Stimulated activated CD4-positive, alpha-beta T cell treated with anti-CD3 and anti-CD28 coated beads, TNF-alpha, amount 100 ng/mL, for 24 hours (primary cell): ENCODE results near the gene DTX4.

ENCODE experiments used
- DNase-seq, 3 experiments: peaks; one replicate each; pipeline ENCODE4 v3.0.0-alpha.2; 2020; ENCODE audit warnings: low read depth in 3 of 3

DTX4 gene

DNA sequence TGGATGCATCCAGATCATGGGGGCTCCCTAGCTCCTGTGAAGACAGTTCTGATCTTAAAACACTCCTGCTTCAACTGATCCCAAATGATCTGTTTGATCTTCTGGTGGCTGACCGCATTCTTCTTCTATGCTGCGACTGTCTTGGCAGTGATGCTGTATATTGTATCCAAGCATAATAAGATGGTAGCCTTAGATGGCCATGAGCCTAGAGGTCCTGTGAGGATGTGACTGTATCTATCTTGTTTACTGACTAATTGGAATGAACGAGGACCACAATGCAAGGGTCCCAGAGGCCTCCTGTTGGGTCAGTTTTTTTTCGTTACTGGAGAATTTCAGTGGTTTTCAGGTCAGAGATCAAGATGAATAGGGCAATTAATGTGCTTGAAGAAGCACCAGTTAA lies 47.9 kb downstream of the DTX4 start:
- no peak for DNase-seq

DNA sequence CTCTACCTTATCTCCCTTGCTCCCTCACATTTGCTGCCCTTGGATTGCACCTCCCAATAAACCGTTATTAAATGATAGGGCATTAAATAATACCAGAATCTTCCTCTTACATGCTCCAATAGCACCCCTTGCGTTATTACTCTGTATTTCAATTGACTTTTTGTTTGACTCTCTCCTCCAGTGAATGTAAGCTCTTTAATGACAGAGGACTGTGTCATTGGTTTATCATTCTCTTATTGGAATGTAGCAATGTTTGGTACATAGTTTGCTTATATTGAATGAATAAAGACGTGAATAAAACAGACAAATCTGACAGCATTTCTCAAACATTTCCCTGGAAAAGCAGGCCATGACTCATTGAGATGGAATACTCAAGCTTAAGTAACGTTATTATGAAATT lies 49.5 kb downstream of the DTX4 start:
- no peak for DNase-seq

DNA sequence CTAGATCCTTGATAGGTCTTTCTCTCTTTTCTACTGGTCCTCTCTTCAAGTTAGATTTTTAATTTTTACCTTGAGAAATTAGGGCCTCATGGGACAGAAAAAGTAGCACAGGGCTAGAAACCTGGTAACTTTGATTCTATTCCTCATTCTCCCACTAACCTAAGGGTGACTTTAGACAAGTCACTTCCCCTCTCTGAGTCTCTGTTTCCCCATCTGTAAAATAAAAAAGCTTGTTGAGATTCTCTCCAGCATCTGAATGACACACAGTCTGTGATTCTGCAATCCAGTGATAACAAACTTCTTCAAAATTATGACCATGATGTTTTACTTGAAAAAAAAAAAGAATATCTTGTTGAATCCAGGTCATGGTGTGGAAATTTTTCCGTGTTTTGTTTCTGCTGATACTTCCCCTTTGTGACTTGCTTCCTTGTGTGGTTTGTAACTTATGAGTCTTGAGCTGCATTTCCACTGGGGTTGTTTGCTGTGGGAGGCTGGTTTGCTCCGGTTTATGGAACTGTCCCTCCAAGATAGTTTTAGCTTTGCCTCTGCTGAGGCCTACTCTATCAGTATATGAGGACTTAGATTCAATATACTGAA lies 50.6 kb downstream of the DTX4 start:
- DNase-seq: no peak

DNA sequence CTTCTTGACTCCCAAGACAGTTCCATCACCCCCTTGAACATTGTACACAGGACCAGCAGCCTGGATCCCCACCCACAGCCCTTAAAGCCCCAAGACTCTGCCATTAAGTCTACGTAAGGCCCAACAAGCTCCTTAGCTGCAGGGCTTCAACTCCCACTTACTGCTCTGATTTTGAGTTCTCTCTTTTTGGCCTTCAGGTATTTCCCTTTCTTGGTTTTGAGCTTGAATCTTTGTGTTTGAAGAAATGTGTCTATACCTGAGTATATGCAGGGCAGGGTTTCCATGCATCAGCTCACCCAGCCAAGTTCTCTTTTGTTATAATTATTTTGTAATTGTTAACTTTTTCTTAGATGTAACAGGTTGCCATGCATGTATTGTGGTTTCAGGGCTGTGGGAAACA lies 51.2 kb downstream of the DTX4 start:
- DNase-seq: no peak

DNA sequence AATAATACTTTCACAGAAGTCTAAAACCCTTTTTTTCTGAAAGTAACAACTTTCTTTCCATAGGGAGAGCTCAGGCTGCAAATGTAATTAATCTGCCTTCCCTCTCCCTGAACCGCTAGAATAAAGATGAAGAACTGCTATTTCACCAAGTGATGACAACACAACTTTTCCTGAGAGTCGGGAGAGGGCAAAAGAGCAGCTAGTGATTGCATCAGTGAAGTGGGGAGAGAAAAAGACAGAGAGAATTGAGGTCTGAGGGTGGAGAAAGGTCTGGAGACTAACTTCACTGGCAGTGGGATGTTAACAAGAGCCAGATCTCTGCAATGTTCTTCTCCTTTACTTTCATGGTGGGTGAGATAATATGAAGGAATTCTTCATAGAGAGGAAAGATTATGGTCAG lies 51.7 kb downstream of the DTX4 start:
- no peak for DNase-seq

DNA sequence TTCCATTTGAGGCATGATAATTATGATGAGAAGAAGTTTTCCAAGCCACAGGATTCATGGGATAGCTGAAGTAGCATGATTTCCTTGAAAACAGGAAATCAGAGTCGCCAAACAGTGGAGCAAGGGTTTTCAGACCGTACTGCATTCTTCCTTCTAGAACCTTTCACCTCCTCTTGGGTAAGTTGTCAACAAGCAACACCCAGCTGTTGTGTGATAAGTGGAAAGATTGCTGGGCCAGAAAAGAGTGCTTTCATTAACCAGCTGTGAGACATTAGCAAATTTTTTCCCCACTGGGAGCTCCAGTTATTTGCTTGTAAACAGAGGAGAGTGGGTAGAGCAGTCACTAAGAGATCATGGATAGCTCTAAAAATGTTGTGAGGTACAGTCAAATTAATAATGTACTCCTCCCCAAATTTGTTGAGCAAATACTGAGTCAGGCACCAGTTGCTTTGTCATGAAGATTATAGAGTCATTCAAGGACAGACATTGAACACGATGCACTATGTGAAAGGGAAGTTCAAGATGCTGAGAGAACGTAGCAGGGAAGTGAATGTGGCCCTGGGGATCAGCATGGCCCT lies 52.5 kb downstream of the DTX4 start:
- DNase-seq: no peak

DNA sequence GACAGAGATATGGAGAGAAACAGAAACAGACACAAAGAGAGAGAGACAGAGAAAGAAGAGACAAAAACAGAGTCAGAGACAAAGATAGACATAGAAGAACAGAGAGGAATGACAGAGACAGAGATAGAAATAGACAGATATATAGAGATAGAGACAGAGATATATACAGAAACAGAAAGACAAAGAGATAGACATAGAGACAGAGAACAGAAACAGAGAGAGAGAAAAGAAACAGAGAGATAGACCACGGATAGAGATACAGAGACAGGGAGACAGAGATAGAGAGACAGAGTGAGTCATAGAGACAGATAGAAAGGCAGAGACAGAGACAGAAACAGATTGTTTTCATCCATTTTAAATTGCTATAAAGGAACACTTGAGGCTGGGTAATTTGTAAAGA lies 53.1 kb downstream of the DTX4 start:
- no peak for DNase-seq

DNA sequence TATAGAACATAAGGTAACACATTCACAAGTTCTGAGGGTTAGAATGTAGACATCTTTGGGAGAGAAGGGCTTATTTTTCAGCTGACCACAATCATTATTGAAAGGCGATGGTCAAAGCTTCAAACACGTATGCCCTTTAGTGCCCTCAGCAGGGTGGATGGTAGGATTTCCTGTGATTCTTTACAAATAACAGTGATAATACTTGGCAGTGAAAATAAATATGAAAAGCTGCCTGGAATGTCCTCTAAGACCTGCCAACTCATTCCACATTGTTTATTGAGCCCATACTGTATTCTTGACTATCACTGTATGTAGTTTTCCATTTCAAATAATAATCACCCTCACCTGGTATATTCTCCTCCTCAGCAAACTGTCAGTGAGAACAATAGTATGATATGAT lies 54.5 kb downstream of the DTX4 start:
- DNase-seq: no peak

DNA sequence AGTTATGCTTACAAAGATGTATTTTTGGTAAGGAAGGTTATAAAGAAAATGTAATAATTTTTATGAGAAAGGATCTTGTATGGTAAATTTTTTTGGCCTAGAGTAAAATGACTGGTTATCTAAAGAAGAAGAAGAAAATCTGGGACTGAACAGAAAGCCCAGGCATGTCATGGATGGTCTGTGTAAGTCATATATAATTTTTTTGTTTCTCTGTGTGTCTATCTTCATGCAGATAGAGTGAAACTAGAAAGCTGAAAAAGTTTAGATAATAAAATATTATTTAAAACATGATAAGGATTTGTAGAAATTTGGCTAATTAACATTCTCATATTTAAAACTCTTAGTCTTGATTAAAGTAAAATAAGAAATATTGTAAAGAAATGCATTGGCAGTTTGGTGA lies 68.4 kb downstream of the DTX4 start:
- DNase-seq: no peak

DNA sequence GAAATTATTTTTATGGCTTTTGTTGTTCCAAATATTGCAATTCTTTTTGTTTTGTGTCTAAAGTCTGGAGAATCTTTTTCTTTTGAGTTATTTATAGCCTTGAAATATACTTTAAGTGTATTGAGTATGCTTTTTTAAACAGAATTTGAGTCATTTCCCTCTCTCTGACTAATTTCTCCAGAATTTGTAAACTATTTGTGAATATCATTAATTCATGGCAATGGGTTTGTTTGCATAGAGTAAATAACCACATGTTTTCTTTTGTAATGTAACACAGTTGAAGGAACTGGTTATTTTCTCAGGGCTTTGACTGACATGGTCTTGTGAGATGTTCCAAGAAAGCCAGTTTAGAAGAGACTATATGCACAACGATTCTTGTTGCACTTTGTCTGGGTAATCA lies 71.7 kb downstream of the DTX4 start:
- no peak for DNase-seq

DNA sequence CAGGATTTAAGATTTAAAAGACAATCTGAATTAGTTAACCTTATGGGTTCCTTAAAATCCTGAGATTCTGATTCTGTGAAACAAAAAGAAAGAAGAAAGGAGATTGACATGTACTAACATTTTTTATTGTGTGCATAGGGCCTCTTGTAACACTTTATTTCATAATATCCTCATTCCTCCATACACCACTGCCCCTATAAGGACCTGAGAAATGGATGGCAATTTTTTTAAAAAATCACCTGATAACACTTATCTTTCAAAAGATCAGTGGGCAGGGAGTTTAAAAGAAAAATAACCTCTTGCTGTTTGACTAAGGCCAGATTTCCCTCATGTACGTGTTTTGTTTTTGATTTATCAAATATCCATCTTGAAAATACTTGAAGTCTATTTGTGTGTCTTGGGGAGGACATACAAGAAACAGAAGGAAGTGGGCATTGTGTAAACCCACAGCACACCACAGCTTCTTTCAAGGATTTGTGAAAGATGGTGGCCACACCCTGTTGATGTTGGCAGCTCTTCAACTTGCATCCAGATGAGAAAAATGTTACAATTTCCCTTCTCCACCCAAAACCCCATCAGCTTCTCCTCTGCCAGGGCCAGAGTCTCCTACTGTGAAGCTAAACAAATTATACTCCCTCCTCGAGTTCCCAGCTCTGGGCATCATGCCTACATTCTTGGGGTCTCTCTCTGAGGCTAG lies 75.7 kb downstream of the DTX4 start:
- no peak for DNase-seq

DNA sequence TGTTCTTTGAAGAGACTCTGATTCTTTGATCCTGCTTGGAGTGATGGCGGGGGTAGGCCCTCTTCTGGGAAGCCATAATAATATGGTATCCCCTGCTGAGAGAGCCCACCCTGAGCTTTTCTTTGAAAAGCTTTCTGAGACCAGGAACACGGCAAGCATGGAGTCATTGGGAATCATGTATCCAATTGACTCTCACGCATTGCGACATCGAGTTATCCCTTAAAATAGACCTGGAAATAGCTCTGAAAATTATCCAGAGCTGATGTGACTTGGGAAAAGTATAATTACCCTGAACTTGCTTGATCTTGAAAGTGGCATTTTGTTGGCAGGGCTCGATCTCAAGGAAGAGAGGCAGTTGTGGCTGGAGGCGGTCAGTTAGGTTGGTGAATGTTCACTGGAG lies 77.6 kb downstream of the DTX4 start:
- no peak for DNase-seq

DNA sequence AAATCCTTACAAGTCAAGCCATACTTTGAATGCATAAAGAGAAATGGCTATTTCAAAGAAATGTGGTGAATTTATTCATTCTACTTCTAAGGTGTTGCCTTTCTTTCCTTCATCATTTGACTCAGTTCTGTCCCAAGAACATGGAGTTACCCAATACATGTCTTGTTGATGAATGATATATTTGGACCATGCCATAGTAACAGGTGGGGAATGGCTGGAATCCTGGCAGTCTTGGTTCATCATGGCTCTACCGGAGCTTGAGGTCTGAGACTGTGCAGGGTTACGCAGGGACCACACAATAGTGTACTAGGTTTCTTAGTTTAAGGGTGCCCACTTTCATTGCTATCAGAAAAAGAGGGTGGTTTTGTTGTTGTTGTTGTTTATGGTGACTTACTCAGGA lies 81.1 kb downstream of the DTX4 start:
- no peak for DNase-seq

DNA sequence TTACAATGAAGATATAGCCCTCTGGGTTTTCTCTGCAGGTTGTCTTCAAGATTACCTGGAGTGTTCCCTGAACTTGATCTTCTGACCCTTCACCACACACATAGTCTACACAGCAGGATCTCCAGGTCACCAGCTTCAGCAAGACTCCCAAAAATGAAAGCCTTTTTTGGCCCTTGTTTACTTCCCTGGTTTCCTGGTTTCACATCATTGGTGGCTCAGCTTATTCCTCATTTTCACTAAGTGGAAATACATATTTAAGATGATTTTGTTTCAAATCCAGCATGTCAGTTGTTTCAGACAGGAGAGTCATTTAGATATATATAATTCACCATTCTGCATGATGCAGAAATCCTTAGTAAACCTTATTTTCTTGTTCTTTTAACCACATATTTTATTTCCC lies 82.4 kb downstream of the DTX4 start:
- DNase-seq: no peak

DNA sequence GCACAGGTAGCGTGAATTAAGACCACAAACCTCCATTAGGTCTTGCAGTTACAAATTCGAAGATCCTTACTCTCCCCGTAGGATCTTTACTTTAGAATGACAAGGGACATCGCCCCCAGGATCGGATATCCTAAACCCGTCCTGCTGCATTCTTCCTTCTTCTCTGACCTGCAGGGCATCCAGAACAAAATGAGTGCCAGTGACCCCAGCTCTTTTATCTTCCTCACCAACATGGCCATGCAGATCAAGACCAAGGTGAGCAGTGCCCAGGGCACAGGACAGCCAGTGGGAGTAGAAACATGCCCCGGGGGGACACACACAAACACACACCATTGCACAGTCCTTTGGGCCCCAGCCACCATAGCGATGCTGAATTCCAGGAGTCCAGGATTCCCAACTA lies 83.3 kb downstream of the DTX4 start:
- DNase-seq: no peak
